PFSK-1 (cell line): Measurements from ENCODE around the gene STMN1.

Experiments
- FOXP2 ChIP-seq: optimal IDR thresholded peaks from 2 replicates; pipeline ENCODE3; 2011; ENCODE audit warnings: borderline replicate concordance, control low read depth, inconsistent platforms; ENCODE audit not compliant: insufficient read depth; ENCODE audit errors: extremely low read length, extremely low read depth
- POLR2AphosphoS5 ChIP-seq: IDR thresholded peaks from 2 replicates; pipeline ENCODE4 v1.6.1; 2012; ENCODE audit warnings: low read depth, mild to moderate bottlenecking, control low read depth, low read length, moderate library complexity
- REST ChIP-seq, 2 experiments: IDR thresholded peaks; 2 replicates each; pipeline versions ENCODE4 v1.6.1 to v1.8.0; 2011 to 2012; ENCODE audit warnings: low read depth in 2 of 2, low read length in 2 of 2, control low read depth in 1 of 2, inconsistent platforms in 1 of 2, mild to moderate bottlenecking in 1 of 2, moderate library complexity in 1 of 2; ENCODE audit not compliant: insufficient read depth in 1 of 2
- SIN3A ChIP-seq: IDR thresholded peaks from 2 replicates; pipeline ENCODE4 v1.6.1; 2012; ENCODE audit warnings: mild to moderate bottlenecking, low read length, moderate library complexity, borderline replicate concordance; ENCODE audit not compliant: insufficient read depth
- TAF1 ChIP-seq: IDR thresholded peaks from 2 replicates; pipeline ENCODE4 v1.6.1; 2012; ENCODE audit warnings: low read length, control low read depth, borderline replicate concordance; ENCODE audit not compliant: insufficient read depth

The STMN1 gene

GRCh38 chr1:25924454-25924853, 18.2 kb upstream of the STMN1 start:
- TF ChIP-seq SIN3A (no peak), REST (IDR thresholded peaks at IDR 0.05; ENCODE audit: insufficient read depth in 1 of 2, low read depth in 2 of 2, low read length in 2 of 2) (no peak), FOXP2 (no peak), TAF1 (no peak), POLR2AphosphoS5 (no peak)

- TF ChIP-seq TAF1, result no peak
- no peak for TF ChIP-seq FOXP2
- no peak for TF ChIP-seq POLR2AphosphoS5
- TF ChIP-seq REST (IDR thresholded peaks at IDR 0.05; ENCODE audit: insufficient read depth in 1 of 2, low read depth in 2 of 2, low read length in 2 of 2), result no peak
- TF ChIP-seq SIN3A, result no peak
These were observed 16.8 kb upstream of the STMN1 start for GRCh38 chr1:25922971-25923552.

GRCh38 chr1:25922056-25922970, 16.1 kb upstream of the STMN1 start:
- no peak for TF ChIP-seq SIN3A
- no peak for TF ChIP-seq POLR2AphosphoS5
- TF ChIP-seq FOXP2, result no peak
- TF ChIP-seq TAF1, result no peak
- TF ChIP-seq REST (IDR thresholded peaks at IDR 0.05; ENCODE audit: insufficient read depth in 1 of 2, low read depth in 2 of 2, low read length in 2 of 2), result no peak

- no peak for TF ChIP-seq FOXP2
- TF ChIP-seq POLR2AphosphoS5, result no peak
- TF ChIP-seq SIN3A, result no peak
- no peak for TF ChIP-seq REST (IDR thresholded peaks at IDR 0.05; ENCODE audit: insufficient read depth in 1 of 2, low read depth in 2 of 2, low read length in 2 of 2)
- no peak for TF ChIP-seq TAF1
These were observed 12.4 kb upstream of the STMN1 start for GRCh38 chr1:25918615-25919014.
